Natural killer cell treated with Interleukin-12 subunit alpha and Interleukin-12 subunit beta and Interleukin-15 and Interleukin-18, amount 100 ng/mL, for 72 hours (primary cell): ENCODE results near the gene ALOX15B. TPM values are rescaled to one million over a fixed set of nuclear protein-coding genes. Genes with fewer than 3 reads are reported as not detected.
"Not testable (repeated sequence)": the region's sequence is repeated elsewhere in the genome, so short reads cannot be mapped to it uniquely, and the experiment has no call there.

Experiments used
- ATAC-seq, 2 donors: fragments of 150-1000 bp; cut with Tn5 transposase in 1 of 2; sonication (Bioruptor Pico), chemical (Tn5 transposase) in 1 of 2; 2 replicates each; pipeline ENCODE4 v1.10.0; 2021
- DNase-seq: peaks from one replicate; pipeline ENCODE4 v3.0.0; 2022; ENCODE audit warnings: low spot score
- H3K27ac Mint-ChIP-seq, 2 donors: 1 replicate in 1 of 2; 2 replicates in 1 of 2; pipeline ENCODE4 v1.8.0; 2022; ENCODE audit warnings: mixed read lengths in 2 of 2, mild to moderate bottlenecking in 1 of 2, moderate library complexity in 1 of 2
- H3K27me3 Mint-ChIP-seq, 2 donors: 1 replicate in 1 of 2; 2 replicates in 1 of 2; pipeline ENCODE4 v1.8.0; 2022; ENCODE audit warnings: mixed read lengths in 2 of 2
- H3K36me3 Mint-ChIP-seq: one replicate; pipeline ENCODE4 v1.8.0; 2022; ENCODE audit warnings: mixed read lengths
- H3K4me1 Mint-ChIP-seq, 2 donors: 1 replicate in 1 of 2; 2 replicates in 1 of 2; pipeline ENCODE4 v1.8.0; 2022; ENCODE audit warnings: low read depth in 2 of 2, mixed read lengths in 2 of 2, mild to moderate bottlenecking in 1 of 2
- H3K4me3 Mint-ChIP-seq: one replicate; pipeline ENCODE4 v1.8.0; 2022; ENCODE audit warnings: mixed read lengths
- H3K9me3 Mint-ChIP-seq: 2 replicates; pipeline ENCODE4 v1.8.0; 2022; ENCODE audit warnings: mixed read lengths
- total RNA-seq, 2 donors: library from RNA; stranded (reverse); gene quantifications; one replicate each; pipeline ENCODE4 v1.2.3, GENCODE V29; 2022

ALOX15B gene
- total RNA-seq, 2 donors from 2014 or later: not detected

DNA sequence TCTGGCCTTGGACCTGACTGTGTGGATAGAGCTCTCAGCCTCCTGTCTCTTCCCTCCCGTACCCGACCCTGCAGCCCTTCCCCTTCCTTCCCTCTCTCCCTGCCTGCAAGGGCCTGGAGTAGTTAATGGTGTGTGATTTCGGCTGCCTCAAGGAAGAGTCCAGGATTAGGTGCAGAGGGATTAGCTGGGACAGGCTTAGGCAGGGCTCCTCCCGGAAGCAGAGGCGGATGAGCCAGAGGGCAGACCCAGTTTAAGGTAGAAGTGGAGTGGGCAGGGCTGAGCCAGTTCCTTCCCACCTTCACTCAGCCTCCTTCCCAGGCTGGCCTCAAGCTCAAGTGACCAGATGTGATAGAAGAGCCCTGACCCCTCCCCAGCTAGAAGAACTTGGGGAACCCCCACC lies 19.7 kb upstream of the ALOX15B start:
- ATAC-seq: no peak
- Mint-ChIP-seq H3K27me3 (peaks cover 8 to 14% of the 10 kb centered on the region in 2 donors), H3K9me3 (no peaks in the 10 kb centered on the region), H3K4me1 (peaks cover 5% of the 10 kb centered on the region in 2 donors), H3K27ac (no peak overlapping the region), H3K4me3 (no peak overlapping the region), H3K36me3 (no peaks in the 10 kb centered on the region)
- DNase-seq: no peak

- Mint-ChIP-seq H3K36me3 (no peaks in the 10 kb centered on the region), H3K9me3 (no peaks in the 10 kb centered on the region), H3K4me3 (no peak overlapping the region), H3K27ac (no peak overlapping the region), H3K4me1 (peaks cover 5% of the 10 kb centered on the region in 2 donors), H3K27me3 (peaks cover 14 to 15% of the 10 kb centered on the region in 2 donors)
- ATAC-seq (no peak), DNase-seq (no peak)
Measured at GRCh38 chr17:8019665-8020650, 18.9 kb upstream of the ALOX15B start.

DNA sequence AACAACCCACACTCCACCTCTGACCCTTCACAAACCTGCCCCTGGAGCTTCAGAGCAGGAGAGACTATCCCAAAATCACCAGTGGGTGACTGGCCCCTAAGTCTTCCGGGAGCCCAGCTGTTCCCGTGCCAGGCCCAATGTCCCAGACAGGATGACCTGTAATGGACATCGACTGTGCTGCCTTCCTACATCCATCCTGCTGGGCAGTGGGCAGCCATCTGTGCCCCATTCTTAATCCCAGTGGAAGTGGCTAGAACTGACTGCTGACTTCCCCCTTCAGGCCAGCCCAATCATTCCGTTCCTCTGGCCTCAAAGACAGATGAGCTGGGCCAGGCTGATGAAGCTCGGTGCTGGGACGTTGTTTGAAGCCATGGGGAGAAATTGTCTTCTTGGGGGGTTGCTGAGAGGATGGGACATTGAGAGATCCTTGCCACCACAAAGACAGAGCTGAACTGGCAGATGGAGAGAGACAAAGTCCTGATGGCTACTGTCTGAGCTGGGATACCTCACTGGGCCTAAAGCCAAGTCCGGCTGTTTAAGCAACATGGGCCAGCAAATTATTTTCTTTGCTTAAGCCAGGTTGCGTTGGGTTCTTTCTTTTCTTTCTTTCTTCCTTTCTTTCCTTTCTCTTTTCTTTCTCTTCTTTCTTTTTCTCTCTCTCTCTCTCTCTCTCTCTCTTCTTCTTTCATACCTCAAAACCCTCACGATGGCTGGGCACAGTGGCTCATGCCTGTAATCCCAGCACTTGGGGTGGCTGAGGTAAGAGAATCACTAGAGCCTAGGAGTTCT lies 17.9 kb upstream of the ALOX15B start:
- no peaks in the 10 kb centered on the region for H3K9me3 Mint-ChIP-seq
- peaks cover 12 to 16% of the 10 kb centered on the region in 2 donors for H3K27me3 Mint-ChIP-seq
- ATAC-seq: no peak
- DNase-seq: no peak
- no peaks in the 10 kb centered on the region for H3K36me3 Mint-ChIP-seq
- H3K27ac Mint-ChIP-seq: no peak overlapping the region
- H3K4me1 Mint-ChIP-seq: peaks cover 5% of the 10 kb centered on the region in 2 donors
- no peak overlapping the region for H3K4me3 Mint-ChIP-seq

DNA sequence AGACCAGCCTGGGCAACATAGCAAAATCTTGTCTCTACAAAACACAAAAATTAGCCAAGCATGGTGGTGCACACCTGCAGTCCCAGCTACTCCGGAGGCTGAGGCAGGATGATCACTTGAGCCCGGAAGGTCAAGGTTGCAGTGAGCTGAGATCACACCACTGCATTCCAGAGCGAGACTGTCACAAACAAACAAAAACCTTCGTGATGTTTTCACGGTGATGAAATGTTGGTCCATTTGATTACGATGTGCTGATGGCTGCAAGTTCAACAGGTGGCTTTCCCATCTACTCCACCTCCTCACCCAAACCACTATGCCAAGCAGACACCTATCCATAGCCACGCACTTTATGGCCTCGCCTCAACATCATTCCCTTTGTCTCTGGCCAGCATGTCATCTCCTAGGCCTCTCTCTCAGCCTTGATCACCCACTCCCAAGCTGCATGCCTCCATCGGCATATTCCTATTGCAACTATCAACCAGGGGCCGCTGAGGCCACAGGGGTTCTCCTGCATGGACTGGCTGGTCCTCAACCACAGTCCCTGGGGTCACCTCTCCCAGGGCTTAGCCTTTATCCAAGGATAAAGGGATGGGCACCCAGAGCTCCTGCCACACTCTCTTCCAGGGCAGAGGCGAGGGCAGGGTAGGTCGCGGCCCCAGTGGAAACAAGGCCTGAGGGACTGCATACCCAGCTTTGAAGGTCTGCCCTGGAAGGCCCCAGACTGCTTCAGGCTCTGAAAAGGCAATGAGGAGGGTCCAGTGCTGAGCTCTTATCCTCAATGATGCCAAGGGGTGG lies 17.1 kb upstream of the ALOX15B start:
- no peak for DNase-seq
- Mint-ChIP-seq H3K4me3 (no peak overlapping the region), H3K4me1 (peaks cover 2 to 4% of the 10 kb centered on the region in 2 donors), H3K36me3 (no peaks in the 10 kb centered on the region), H3K9me3 (no peaks in the 10 kb centered on the region), H3K27me3 (peaks cover 10 to 17% of the 10 kb centered on the region in 2 donors), H3K27ac (no peak overlapping the region)
- peak in 1 of 2 donors; percentile 15 for ATAC-seq

DNA sequence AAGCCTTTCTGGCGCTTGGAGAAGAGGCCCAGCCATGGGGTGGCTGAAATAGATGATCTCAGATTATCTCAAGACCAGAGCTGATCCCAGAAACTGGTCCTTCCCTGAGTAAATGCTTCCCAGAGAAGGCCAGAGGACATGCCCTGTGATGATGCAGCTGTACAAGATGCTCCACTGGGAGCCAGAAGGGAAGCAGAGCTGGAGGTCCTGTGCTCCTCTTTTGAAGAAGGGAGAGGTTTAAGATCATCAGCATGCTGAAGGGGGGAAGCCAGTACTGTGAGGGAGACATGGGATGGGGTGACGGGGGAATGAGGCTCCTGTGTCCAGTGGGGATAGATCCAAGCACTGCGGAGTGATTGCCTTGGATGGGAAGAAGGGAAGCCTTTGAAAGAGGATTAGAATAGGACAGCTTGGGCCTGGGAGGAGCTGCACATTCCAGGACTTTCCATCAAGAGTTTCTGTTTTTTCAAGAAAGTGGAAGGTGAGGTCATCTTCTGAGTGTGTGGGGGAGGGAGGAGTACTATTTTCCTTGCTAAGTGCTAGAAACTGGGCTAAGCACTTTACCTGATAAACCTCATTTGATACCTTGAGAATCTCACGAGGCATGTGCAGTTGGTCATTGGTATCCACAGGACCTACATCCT lies 16.4 kb upstream of the ALOX15B start:
- H3K27ac Mint-ChIP-seq: no peak overlapping the region
- no peaks in the 10 kb centered on the region for H3K4me1 Mint-ChIP-seq
- H3K4me3 Mint-ChIP-seq: no peak overlapping the region
- no peak for ATAC-seq
- H3K9me3 Mint-ChIP-seq: no peaks in the 10 kb centered on the region
- no peaks in the 10 kb centered on the region for H3K36me3 Mint-ChIP-seq
- DNase-seq: no peak
- H3K27me3 Mint-ChIP-seq: peaks cover 12 to 20% of the 10 kb centered on the region in 2 donors

- not testable (repeated sequence) for H3K4me3 Mint-ChIP-seq, H3K4me1 Mint-ChIP-seq, DNase-seq, H3K27ac Mint-ChIP-seq, ATAC-seq, H3K36me3 Mint-ChIP-seq, H3K9me3 Mint-ChIP-seq
- peaks cover 21 to 29% of the 10 kb centered on the region in 2 donors for H3K27me3 Mint-ChIP-seq
Measured at GRCh38 chr17:8024161-8024560, 14.7 kb upstream of the ALOX15B start.

DNA sequence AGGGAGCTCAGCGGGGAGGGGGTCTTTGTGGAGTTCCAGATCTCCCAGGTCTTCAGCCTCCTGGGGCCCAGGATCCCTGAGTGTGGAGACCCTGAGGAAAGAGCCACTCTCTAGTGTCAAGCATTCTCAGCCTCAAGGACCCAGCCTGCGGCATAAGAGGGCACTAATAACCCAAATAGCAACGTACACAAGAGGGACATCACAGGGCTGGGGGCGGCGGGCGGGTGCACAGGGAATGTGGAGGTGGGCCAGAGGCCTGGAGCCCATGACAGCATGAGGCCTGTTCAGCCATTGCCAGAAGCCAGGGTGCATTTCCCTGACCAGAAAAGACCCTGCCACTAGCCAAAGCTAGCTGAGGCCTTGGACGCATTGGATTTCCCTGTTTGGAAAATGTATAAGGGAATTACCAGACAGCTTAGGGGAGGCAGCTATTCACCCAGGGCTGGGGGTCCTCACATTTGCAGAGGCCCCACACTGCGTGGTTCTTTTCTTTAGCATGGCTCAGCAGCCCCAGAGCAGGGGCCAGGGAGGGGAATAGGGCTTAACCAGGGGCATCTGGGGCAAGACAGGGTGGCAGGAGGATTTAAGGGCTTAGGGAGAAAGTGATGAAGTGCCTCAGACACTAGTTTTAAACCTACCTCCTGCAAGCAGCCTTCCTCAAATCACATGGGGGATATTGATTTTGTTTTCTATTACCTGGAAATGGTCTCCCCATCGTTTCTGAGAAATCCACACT lies 13.5 kb upstream of the ALOX15B start:
- ATAC-seq: no peak

GRCh38 chr17:8029121-8029520 lies 9.7 kb upstream of the ALOX15B start:
- Mint-ChIP-seq H3K4me1 (no peaks in the 10 kb centered on the region), H3K4me3 (no peak overlapping the region), H3K36me3 (no peaks in the 10 kb centered on the region), H3K27me3 (peaks cover 26 to 50% of the 10 kb centered on the region in 2 donors), H3K9me3 (no peaks in the 10 kb centered on the region), H3K27ac (peak overlapping the region in 1 of 2 donors; percentile 28)
- ATAC-seq (no peak), DNase-seq (no peak)

More for the DNA sequence above, 13.5 kb upstream of the ALOX15B start:
- Mint-ChIP-seq H3K9me3 (no peaks in the 10 kb centered on the region), H3K4me3 (no peak overlapping the region), H3K27ac (no peak overlapping the region), H3K4me1 (no peaks in the 10 kb centered on the region), H3K27me3 (peaks cover 19 to 29% of the 10 kb centered on the region in 2 donors), H3K36me3 (no peaks in the 10 kb centered on the region)
- no peak for DNase-seq

- Mint-ChIP-seq H3K9me3 (no peaks in the 10 kb centered on the region), H3K4me1 (no peaks in the 10 kb centered on the region), H3K4me3 (no peak overlapping the region), H3K27me3 (peaks cover 26 to 42% of the 10 kb centered on the region in 2 donors), H3K36me3 (no peaks in the 10 kb centered on the region), H3K27ac (no peak overlapping the region)
- no peak for ATAC-seq
- DNase-seq: no peak
Measured at GRCh38 chr17:8031261-8031661, 7.6 kb upstream of the ALOX15B start.

- H3K36me3 Mint-ChIP-seq: no peaks in the 10 kb centered on the region
- no peak for DNase-seq
- H3K27ac Mint-ChIP-seq: no peak overlapping the region
- no peak overlapping the region for H3K4me3 Mint-ChIP-seq
- no peaks in the 10 kb centered on the region for H3K9me3 Mint-ChIP-seq
- H3K27me3 Mint-ChIP-seq: peaks cover 25 to 40% of the 10 kb centered on the region in 2 donors
- no peak for ATAC-seq
- no peaks in the 10 kb centered on the region for H3K4me1 Mint-ChIP-seq
Measured at GRCh38 chr17:8031950-8032349, 6.9 kb upstream of the ALOX15B start.

GRCh38 chr17:8032442-8032841 lies 6.4 kb upstream of the ALOX15B start:
- Mint-ChIP-seq H3K27me3 (peaks cover 24 to 38% of the 10 kb centered on the region in 2 donors), H3K27ac (no peak overlapping the region), H3K4me3 (no peak overlapping the region), H3K36me3 (no peaks in the 10 kb centered on the region), H3K9me3 (no peaks in the 10 kb centered on the region), H3K4me1 (no peaks in the 10 kb centered on the region)
- ATAC-seq (no peak), DNase-seq (no peak)

GRCh38 chr17:8039611-8040168 lies 831 bp downstream of the ALOX15B start:
- DNase-seq: no peak
- Mint-ChIP-seq H3K27ac (no peak overlapping the region), H3K4me1 (peaks cover 0 to 8% of the 10 kb centered on the region in 2 donors), H3K27me3 (peaks cover 19 to 21% of the 10 kb centered on the region in 2 donors), H3K9me3 (no peaks in the 10 kb centered on the region), H3K36me3 (no peaks in the 10 kb centered on the region), H3K4me3 (no peak overlapping the region)
- ATAC-seq: peak in 1 of 2 donors; percentile 8
